Mononuclear cell (primary cell): Measurements from ENCODE around the gene POTEM. TPM values are rescaled to one million over a fixed set of nuclear protein-coding genes. Genes with fewer than 3 reads are reported as not detected.
"Not testable (repeated sequence)": the region's sequence is repeated elsewhere in the genome, so short reads cannot be mapped to it uniquely, and the experiment has no call there.

Experiments used
- H3K27me3 ChIP-seq: 2 replicates; pipeline ENCODE4 v1.6.0; 2011; ENCODE audit warnings: low read length, control low read depth; ENCODE audit not compliant: insufficient read depth
- H3K4me1 ChIP-seq: 2 replicates; pipeline ENCODE4 v1.5.1; 2011; ENCODE audit warnings: mild to moderate bottlenecking, low read length, control low read depth; ENCODE audit not compliant: insufficient read depth
- H3K4me3 ChIP-seq: 2 replicates; pipeline ENCODE4 v1.5.1; 2011; ENCODE audit warnings: mild to moderate bottlenecking, low read length, moderate library complexity
- H3K9me3 ChIP-seq: 2 replicates; pipeline ENCODE4 v1.5.1; 2011; ENCODE audit warnings: low read depth, mild to moderate bottlenecking, control low read depth, low read length
- total RNA-seq: library from RNA; depleted of rRNA; stranded (reverse); fragments of >200 nt; gene quantifications from one replicate; pipeline ENCODE4 v1.2.3, GENCODE V29; 2012

POTEM gene
- total RNA-seq, 1 donor = not detected

DNA sequence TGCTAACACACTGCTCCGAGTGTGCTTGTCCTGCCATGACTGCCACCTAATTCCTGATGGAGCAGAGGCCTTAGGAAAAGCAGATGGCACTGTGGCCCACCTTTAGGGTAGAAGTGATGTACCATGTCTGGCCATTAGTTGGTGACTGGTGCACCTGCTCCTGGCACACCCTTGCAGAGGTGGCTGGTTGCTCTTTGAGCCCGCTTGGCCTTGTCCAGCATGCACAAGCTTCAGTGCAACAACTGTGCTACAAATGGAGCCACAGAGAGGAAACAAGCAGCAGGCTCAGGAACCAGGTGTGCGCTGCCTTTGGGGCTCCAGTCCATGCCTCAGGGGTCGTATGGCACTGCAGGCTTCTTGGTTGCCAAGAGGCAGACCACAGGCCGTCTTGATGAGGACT is 44.5 kb downstream of the POTEM start:
- not testable (repeated sequence) for H3K4me1 ChIP-seq, H3K27me3 ChIP-seq, H3K9me3 ChIP-seq, H3K4me3 ChIP-seq

DNA sequence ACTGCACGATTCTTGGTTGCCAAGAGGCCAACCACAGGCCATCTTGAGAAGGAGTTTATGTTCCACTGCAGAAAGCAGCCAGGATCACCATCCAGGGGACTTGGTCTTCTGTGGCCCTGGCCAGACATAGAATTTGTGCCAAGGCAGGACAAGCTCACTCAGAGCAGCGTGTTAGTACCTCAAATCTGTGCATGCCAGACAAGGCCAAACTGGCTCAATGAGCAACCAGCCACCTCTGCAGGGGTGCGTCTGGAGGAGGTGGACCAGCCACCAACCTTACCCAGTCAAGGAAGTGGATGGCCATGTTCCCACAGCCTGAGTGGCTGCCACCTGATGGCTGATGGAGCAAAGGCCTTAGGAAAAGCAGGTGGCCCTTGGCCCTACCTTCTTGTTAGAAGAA is 48.0 kb downstream of the POTEM start:
- H3K9me3 ChIP-seq, H3K4me1 ChIP-seq, H3K27me3 ChIP-seq, H3K4me3 ChIP-seq: not testable (repeated sequence)

DNA sequence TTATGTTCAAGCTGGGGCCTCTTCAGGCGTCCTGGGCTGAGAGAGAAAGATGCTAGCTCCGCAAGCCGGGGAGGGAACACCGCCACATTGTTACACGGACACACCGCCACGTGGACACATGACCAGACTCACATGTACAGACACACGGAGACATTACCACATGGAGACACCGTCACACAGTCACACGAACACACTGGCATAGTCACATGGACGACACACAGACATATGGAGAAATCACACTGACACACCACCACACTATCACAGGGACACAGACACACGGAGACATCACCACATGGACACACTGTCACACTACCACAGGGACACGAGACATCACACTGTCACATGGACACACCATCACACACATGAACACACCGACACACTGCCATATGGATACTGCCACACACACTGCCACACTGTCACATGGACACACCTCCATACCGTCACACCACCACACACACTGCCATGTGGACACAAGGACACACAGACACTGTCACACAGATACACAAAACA is 57.9 kb downstream of the POTEM start:
- H3K4me3 ChIP-seq, H3K9me3 ChIP-seq, H3K27me3 ChIP-seq, H3K4me1 ChIP-seq: not testable (repeated sequence)

DNA sequence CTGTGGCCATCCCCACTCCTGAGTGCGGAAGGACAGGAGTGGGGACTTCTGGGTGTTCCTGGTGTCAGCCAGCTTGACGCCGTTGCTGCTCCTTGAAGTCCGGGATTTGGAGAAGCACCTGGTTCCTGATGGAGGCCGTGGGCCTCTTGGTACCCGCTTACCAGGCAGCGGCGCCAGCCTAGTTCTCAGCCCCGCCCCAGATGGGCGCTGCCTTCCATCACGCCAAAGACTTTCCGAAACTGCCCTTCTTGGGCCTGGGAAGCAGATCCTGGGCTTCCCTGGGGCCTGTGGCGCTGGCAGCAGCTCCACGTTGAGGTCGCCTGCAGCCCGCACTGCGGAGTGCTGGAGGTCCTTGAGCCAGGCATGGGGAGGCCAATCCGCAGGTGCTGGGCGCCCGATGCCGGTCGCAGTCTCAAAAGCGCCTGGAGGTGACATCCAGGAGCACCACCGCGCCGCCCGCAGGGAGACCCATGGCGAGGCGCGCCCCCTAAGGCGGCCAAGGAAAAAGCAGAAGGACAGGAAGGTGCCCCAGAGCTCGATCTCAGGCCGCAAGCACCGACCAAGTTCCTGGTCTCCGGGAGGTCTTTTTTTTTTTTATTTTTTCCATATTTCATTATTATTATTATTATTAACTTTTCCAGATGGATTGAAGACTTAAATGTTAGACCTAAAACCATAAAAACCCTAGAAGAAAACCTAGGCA is 59.6 kb downstream of the POTEM start:
- not testable (repeated sequence) for H3K27me3 ChIP-seq, H3K4me1 ChIP-seq, H3K9me3 ChIP-seq, H3K4me3 ChIP-seq

DNA sequence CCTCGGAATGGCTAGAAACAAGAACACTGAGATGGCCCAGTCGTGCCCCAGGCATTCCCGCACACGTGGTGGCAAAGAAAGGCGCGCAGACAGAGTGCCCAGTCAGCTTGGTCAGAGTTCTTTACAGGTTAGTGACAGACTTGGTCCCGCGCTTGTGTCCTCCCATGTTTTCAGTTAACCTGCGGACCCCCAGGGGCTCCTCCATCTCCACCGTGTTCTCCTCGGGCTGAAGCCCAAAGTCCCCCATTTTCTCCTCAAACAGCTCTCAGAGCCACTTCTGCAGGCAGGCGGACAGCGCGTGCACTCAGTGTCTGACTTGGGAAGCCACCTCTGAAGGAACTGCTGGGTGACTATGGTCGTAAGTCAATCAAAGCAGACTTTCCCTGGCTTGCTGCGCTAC is 60.7 kb downstream of the POTEM start:
- not testable (repeated sequence) for H3K4me3 ChIP-seq, H3K4me1 ChIP-seq, H3K27me3 ChIP-seq, H3K9me3 ChIP-seq

DNA sequence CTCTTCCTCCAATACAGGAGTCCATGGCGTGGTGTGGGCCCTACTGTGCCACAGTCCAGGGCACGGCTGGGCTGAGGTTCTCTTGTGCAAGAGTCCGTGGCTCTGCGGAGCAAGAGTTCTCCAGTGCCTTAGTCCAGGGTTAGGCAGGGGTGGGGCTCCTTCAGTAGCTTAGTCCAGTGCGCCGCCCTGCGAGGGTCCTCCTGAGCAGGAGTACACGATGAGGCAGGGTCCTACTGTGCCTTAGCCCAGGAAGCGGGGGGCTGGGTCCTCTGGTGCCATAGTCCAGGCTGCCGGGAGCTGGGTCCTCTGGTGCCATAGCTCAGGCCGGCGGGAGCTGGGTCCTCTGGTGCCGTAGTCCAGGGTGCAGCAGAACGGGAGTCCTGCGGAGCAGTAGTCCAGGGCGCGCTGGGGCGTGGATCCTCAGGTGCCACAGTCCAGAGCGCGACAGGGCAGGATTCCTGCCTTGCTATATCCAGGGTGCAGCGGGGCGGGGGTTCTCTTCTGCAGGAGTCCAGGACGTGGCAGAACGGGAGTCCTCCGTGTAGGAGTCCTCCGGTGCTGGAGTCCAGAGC is 69.7 kb downstream of the POTEM start:
- H3K9me3 ChIP-seq, H3K4me1 ChIP-seq, H3K4me3 ChIP-seq, H3K27me3 ChIP-seq: not testable (repeated sequence)

DNA sequence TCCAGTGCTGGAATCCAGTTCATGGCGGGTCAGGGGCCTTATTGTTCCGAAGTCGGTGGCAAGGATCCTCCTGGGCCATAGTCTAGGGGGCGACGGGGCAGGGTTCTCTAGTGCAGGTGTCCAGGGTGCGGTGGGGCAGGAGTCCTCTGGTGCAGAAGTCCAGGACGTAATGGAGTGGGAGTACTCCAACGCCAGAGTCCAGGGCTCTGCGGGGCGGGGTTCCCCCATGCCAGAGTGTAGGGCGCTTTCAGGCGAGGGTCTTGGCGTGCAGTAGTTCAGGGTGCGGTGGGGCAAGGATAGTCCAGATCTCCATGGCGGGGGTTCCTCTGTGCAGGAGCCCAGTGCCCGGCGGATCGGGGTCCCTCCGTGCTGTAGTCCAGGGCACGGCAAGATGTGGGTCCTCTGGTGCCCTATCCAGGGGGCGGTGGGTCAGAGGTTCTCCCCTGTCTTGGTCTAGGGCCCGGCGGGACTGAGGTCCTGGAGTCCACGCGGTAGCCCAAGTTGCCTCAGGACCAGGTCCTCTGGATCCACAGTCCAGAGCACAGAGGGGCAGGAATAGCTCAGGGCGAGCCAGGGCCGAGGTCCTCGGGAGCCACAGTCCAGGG is 70.9 kb downstream of the POTEM start:
- H3K27me3 ChIP-seq, H3K4me3 ChIP-seq, H3K9me3 ChIP-seq, H3K4me1 ChIP-seq: not testable (repeated sequence)

DNA sequence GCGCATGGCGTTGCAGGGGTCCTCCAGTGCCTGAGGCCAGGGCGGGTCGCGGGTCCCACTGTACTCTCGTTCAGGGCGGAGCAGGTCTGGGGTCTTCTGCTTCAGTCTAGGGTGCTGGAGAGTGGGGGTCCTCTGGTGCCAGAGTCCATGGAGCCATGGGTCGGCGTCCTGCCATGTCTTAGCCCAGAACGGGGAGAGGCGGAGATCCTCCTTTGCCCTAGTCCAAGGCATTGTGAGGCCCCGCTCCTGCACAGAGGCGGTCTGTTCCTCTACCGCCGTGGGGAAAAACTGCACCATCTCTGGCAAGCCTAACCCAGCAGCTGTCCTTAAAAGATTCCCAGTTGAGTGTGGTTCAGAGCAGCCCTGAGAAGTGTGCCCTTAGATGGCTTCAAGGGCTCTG is 71.6 kb downstream of the POTEM start:
- H3K27me3 ChIP-seq, H3K9me3 ChIP-seq, H3K4me3 ChIP-seq, H3K4me1 ChIP-seq: not testable (repeated sequence)

DNA sequence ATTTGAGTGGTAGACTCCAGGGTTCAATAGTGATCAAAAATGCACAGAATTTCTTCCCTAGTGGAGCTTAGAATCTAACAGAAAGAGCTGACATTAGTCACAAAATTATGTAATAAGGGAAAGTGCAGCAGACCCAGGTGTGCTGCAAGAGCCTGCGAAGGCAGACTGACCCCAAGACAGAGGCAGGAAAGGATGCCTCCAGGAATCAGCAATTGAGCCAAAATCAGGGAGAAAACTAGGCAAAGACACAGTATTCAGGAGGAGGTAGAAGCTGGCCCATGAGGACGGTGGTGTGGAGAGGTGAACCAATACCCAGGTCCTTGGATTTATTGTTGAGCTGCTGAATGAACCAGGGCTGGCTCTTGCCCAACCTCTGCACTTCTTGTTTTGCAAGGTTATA is 76.2 kb downstream of the POTEM start:
- H3K4me3 ChIP-seq, H3K9me3 ChIP-seq, H3K27me3 ChIP-seq, H3K4me1 ChIP-seq: not testable (repeated sequence)
